H9 (cell line): ENCODE measurements around the gene ZNF831. TPM values are rescaled to one million over a fixed set of nuclear protein-coding genes. Genes with fewer than 3 reads are reported as not detected.

Source experiments
- DNase-seq: peaks from one replicate; pipeline ENCODE4 v3.0.0-alpha.2; 2017
- H2AFZ ChIP-seq: one replicate; pipeline ENCODE4 v1.6.1; 2013; ENCODE audit warnings: mild to moderate bottlenecking, low read length, control low read depth, moderate library complexity
- H2AK5ac ChIP-seq: 2 replicates; pipeline ENCODE4 v1.6.1; 2013; ENCODE audit warnings: low read length, control low read depth, mixed read lengths; ENCODE audit not compliant: insufficient read length
- H2BK120ac ChIP-seq: one replicate; pipeline ENCODE4 v1.6.1; 2013; ENCODE audit warnings: low read depth, mild to moderate bottlenecking, low read length, control low read depth, inconsistent platforms; ENCODE audit not compliant: poor library complexity, severe bottlenecking
- H2BK12ac ChIP-seq: 2 replicates; pipeline ENCODE4 v1.6.1; 2013; ENCODE audit warnings: low read length, control low read depth, mixed read lengths, low read depth; ENCODE audit not compliant: insufficient read length
- H2BK15ac ChIP-seq: 2 replicates; pipeline ENCODE4 v1.6.1; 2013; ENCODE audit warnings: low read depth, low read length, control low read depth
- H2BK20ac ChIP-seq: one replicate; pipeline ENCODE4 v1.6.1; 2013; ENCODE audit warnings: low read depth, mild to moderate bottlenecking, low read length, control low read depth, inconsistent platforms; ENCODE audit not compliant: poor library complexity, severe bottlenecking
- H2BK5ac ChIP-seq: 2 replicates; pipeline ENCODE4 v1.6.1; 2013; ENCODE audit warnings: low read length, control low read depth, mixed read lengths; ENCODE audit not compliant: insufficient read length
- H3K14ac ChIP-seq: 2 replicates; pipeline ENCODE4 v1.6.1; 2013; ENCODE audit warnings: low read length, control low read depth; ENCODE audit not compliant: insufficient read depth
- H3K18ac ChIP-seq: 2 replicates; pipeline ENCODE4 v1.6.1; 2013; ENCODE audit warnings: low read depth, mild to moderate bottlenecking, mixed read lengths, low read length, control low read depth; ENCODE audit not compliant: insufficient read length
- H3K23ac ChIP-seq: 2 replicates; pipeline ENCODE4 v1.6.1; 2013; ENCODE audit warnings: low read length, control low read depth, mixed read lengths, low read depth; ENCODE audit not compliant: insufficient read length
- H3K23me2 ChIP-seq: 2 replicates; pipeline ENCODE4 v1.6.1; 2013; ENCODE audit warnings: low read depth, mild to moderate bottlenecking, mixed read lengths, low read length, control low read depth; ENCODE audit not compliant: insufficient read length, poor library complexity, severe bottlenecking
- H3K27ac ChIP-seq: 2 replicates; pipeline ENCODE4 v1.5.1; 2013; ENCODE audit warnings: low read length, control low read depth, mixed read lengths, low read depth; ENCODE audit not compliant: insufficient read length
- H3K27me3 ChIP-seq: 2 replicates; pipeline ENCODE4 v1.6.1; 2013; ENCODE audit warnings: low read length, control low read depth, inconsistent platforms; ENCODE audit not compliant: insufficient read depth
- H3K4ac ChIP-seq: 2 replicates; pipeline ENCODE4 v1.6.1; 2013; ENCODE audit warnings: low read depth, mild to moderate bottlenecking, control low read depth, inconsistent platforms, low read length, moderate library complexity
- H3K4me1 ChIP-seq: 2 replicates; pipeline ENCODE4 v1.6.1; 2013; ENCODE audit warnings: low read length, control low read depth, inconsistent platforms; ENCODE audit not compliant: insufficient read depth
- H3K4me2 ChIP-seq: 2 replicates; pipeline ENCODE4 v1.6.1; 2013; ENCODE audit warnings: low read length, control low read depth, mixed read lengths; ENCODE audit not compliant: insufficient read length, insufficient read depth
- H3K56ac ChIP-seq: 2 replicates; pipeline ENCODE4 v1.6.1; 2013; ENCODE audit warnings: low read depth, mild to moderate bottlenecking, mixed read lengths, low read length, control low read depth; ENCODE audit not compliant: insufficient read length
- H3K79me1 ChIP-seq: 2 replicates; pipeline ENCODE4 v1.6.1; 2013; ENCODE audit warnings: low read depth, mild to moderate bottlenecking, moderate library complexity, low read length, control low read depth, inconsistent platforms; ENCODE audit not compliant: insufficient read depth, poor library complexity, severe bottlenecking
- H3K79me2 ChIP-seq: 2 replicates; pipeline ENCODE4 v1.6.1; 2013; ENCODE audit warnings: low read length, control low read depth, inconsistent platforms; ENCODE audit not compliant: insufficient read depth
- H3K9ac ChIP-seq: 2 replicates; pipeline ENCODE4 v1.6.1; 2013; ENCODE audit warnings: low read length, control low read depth, mixed read lengths; ENCODE audit not compliant: insufficient read length; ENCODE audit errors: extremely low read depth
- H3K9me3 ChIP-seq: one replicate; pipeline ENCODE4 v1.6.1; 2013; ENCODE audit warnings: low read depth, low read length, inconsistent platforms; ENCODE audit not compliant: control insufficient read depth
- H3T11ph ChIP-seq: one replicate; pipeline ENCODE4 v1.6.1; 2013; ENCODE audit warnings: mild to moderate bottlenecking, low read length, control low read depth, inconsistent platforms
- H4K20me1 ChIP-seq: one replicate; pipeline ENCODE4 v1.6.1; 2013; ENCODE audit not compliant: control insufficient read depth, insufficient read length, insufficient read depth
- H4K5ac ChIP-seq: 2 replicates; pipeline ENCODE4 v1.6.1; 2013; ENCODE audit warnings: low read depth, mild to moderate bottlenecking, mixed read lengths, low read length, control low read depth; ENCODE audit not compliant: insufficient read length
- H4K8ac ChIP-seq: replicated peaks from 2 replicates; pipeline ENCODE4 v1.6.1; 2013; ENCODE audit warnings: low read length, control low read depth, mixed read lengths, low read depth; ENCODE audit not compliant: insufficient read length
- H4K91ac ChIP-seq: 2 replicates; pipeline ENCODE4 v1.6.1; 2013; ENCODE audit warnings: low read depth, mild to moderate bottlenecking, moderate library complexity, mixed read lengths, low read length, control low read depth; ENCODE audit not compliant: insufficient read length
- H3K27ac Mint-ChIP-seq, 3 experiments: 2 replicates in 2 of 3; 3 replicates in 1 of 3; pipeline ENCODE4 v1.8.0; 2020 to 2021; ENCODE audit warnings: mixed read lengths in 3 of 3, mild to moderate bottlenecking in 1 of 3, moderate library complexity in 1 of 3
- H3K27me3 Mint-ChIP-seq: 2 replicates; pipeline ENCODE4 v1.8.0; 2021; ENCODE audit warnings: low read depth, mild to moderate bottlenecking, moderate library complexity, mixed read lengths
- H3K36me3 Mint-ChIP-seq, 3 experiments: 2 replicates in 2 of 3; 3 replicates in 1 of 3; pipeline ENCODE4 v1.8.0; 2020 to 2021; ENCODE audit warnings: low read depth in 3 of 3, mixed read lengths in 3 of 3; ENCODE audit not compliant: insufficient read depth in 1 of 3
- H3K4me1 Mint-ChIP-seq, 2 experiments: 2 replicates each; pipeline ENCODE4 v1.8.0; 2020; ENCODE audit warnings: mixed read lengths in 2 of 2
- H3K4me3 Mint-ChIP-seq, 2 experiments: 2 replicates in 1 of 2; 3 replicates in 1 of 2; pipeline ENCODE4 v1.8.0; 2020 to 2021; ENCODE audit warnings: mild to moderate bottlenecking in 2 of 2, mixed read lengths in 2 of 2, moderate library complexity in 1 of 2
- H3K9me3 Mint-ChIP-seq, 2 experiments: 2 replicates in 1 of 2; 3 replicates in 1 of 2; pipeline ENCODE4 v1.8.0; 2020; ENCODE audit warnings: mild to moderate bottlenecking in 2 of 2, mixed read lengths in 2 of 2, moderate library complexity in 1 of 2
- CTCF ChIP-seq: fragments of 200-600 bp; sonication (generic); conservative IDR thresholded peaks from 3 replicates; pipeline ENCODE4 v1.8.0; 2021; ENCODE audit warnings: antibody characterized with exemption, mild to moderate bottlenecking
- WGBS: extraction: QIAGEN DNeasy Blood & Tissue Kit; methylation state at CpG from one replicate; pipeline ENCODE4 v1.1.7; 2013; ENCODE audit warnings: missing lambda C conversion rate, low lambda C conversion rate, mixed read lengths; ENCODE audit not compliant: insufficient read length; ENCODE audit errors: extremely low coverage; 5-methylcytosine and 5-hydroxymethylcytosine counted together
- total RNA-seq: library from RNA; stranded (reverse); gene quantifications from 2 replicates; pipeline ENCODE4 v1.2.1, GENCODE V29; 2021

Gene ZNF831
- total RNA-seq, 1 experiment from 2014 or later: not detected

GRCh38 chr20:59291740-59292383, 128.2 kb downstream of the ZNF831 start:
- Histone ChIP-seq H2AFZ (no peak overlapping the region), H2BK5ac (no peak overlapping the region), H3K9me3 (no peaks in the 10 kb centered on the region), H3K79me2 (no peaks in the 10 kb centered on the region), H3K4ac (no peak overlapping the region), H3K14ac (no peak overlapping the region; the same call in 1 of the 2 replicates), H4K8ac (no peak overlapping the region), H2BK20ac (no peak overlapping the region), H4K20me1 (no peaks in the 10 kb centered on the region), H3K27me3 (no peaks in the 10 kb centered on the region; the same call in 1 of the 2 replicates), H3K79me1 (no peaks in the 10 kb centered on the region), H4K91ac (no peak overlapping the region), H2BK120ac (no peak overlapping the region), H2BK12ac (no peak overlapping the region), H2BK15ac (no peak overlapping the region), H3K56ac (no peak overlapping the region), H4K5ac (no peak overlapping the region), H3K27ac (no peak overlapping the region), H3K18ac (no peak overlapping the region), H3K4me1 (no peaks in the 10 kb centered on the region), H3K4me2 (no peak overlapping the region), H3T11ph (no peak overlapping the region), H2AK5ac (no peak overlapping the region), H3K23me2 (no peaks in the 10 kb centered on the region), H3K23ac (no peak overlapping the region), H3K9ac (no peak overlapping the region)
- no peak for TF ChIP-seq CTCF
- no peak for DNase-seq
- no peak overlapping the region for H3K27ac Mint-ChIP-seq
- H3K9me3 Mint-ChIP-seq: no peaks in the 10 kb centered on the region
- H3K4me1 Mint-ChIP-seq: peaks cover 3 to 5% of the 10 kb centered on the region in 2 experiments; a peak in 3 of 4 replicates
- H3K27me3 Mint-ChIP-seq: peaks cover 69% of the 10 kb centered on the region
- WGBS: no CpG with 5 or more reads among the region's 19 CpGs
- no peak overlapping the region for H3K4me3 Mint-ChIP-seq
- no peaks in the 10 kb centered on the region for H3K36me3 Mint-ChIP-seq
